Measurements from ENCODE around the gene ENPP1. TPM values are rescaled to one million over a fixed set of nuclear protein-coding genes. Genes with fewer than 3 reads are reported as not detected.

ENPP1 gene
- total RNA-seq, 1 experiment from 2014 or later, result 4.1 TPM

GRCh38 chr6:131773284-131773950 is 34.4 kb upstream of the ENPP1 start:
- Histone ChIP-seq H3F3A (ENCODE audit: insufficient read depth, low read depth) (no peaks in the 10 kb centered on the region), H3K9me3 (ENCODE audit: insufficient read depth, low read depth) (no peaks in the 10 kb centered on the region), H4K20me1 (ENCODE audit: insufficient read depth) (no peaks in the 10 kb centered on the region), H3K27ac (no peak overlapping the region), H2AFZ (no peak overlapping the region), H3K27me3 (ENCODE audit: insufficient read depth, low read depth) (no peaks in the 10 kb centered on the region), H3K4me2 (no peak overlapping the region), H3K36me3 (ENCODE audit: low read depth) (no peaks in the 10 kb centered on the region), H3K9me2 (ENCODE audit: insufficient read depth) (no peaks in the 10 kb centered on the region), H3K79me2 (ENCODE audit: low read depth) (no peaks in the 10 kb centered on the region), H3K4me1 (replicated peaks; ENCODE audit: insufficient read depth) (no peaks in the 10 kb centered on the region), H3K4me3 (no peak overlapping the region)
- TF ChIP-seq EZH2 (IDR thresholded peaks at IDR 0.05; ENCODE audit: low read depth), result no peak
- TF ChIP-seq, protein P1, sequence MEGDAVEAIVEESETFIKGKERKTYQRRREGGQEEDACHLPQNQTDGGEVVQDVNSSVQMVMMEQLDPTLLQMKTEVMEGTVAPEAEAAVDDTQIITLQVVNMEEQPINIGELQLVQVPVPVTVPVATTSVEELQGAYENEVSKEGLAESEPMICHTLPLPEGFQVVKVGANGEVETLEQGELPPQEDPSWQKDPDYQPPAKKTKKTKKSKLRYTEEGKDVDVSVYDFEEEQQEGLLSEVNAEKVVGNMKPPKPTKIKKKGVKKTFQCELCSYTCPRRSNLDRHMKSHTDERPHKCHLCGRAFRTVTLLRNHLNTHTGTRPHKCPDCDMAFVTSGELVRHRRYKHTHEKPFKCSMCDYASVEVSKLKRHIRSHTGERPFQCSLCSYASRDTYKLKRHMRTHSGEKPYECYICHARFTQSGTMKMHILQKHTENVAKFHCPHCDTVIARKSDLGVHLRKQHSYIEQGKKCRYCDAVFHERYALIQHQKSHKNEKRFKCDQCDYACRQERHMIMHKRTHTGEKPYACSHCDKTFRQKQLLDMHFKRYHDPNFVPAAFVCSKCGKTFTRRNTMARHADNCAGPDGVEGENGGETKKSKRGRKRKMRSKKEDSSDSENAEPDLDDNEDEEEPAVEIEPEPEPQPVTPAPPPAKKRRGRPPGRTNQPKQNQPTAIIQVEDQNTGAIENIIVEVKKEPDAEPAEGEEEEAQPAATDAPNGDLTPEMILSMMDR (conservative IDR thresholded peaks at IDR 0.05), result no peak
- intact Hi-C loops (cut with micrococcal nuclease; ENCODE audit: unreplicated experiment), result no loop called here
- DNase-seq, result no peak
- CTCF ChIA-PET, result no interaction called here
- no TSS peak for BruUV-seq (replicated peaks)
- POLR2A ChIA-PET (ENCODE audit: unreplicated experiment), result interaction anchor here (0.6 kb wide), 1 partner anchor 578 kb away, joined by 4 read pairs; no protein-coding TSS in a partner anchor

DNA sequence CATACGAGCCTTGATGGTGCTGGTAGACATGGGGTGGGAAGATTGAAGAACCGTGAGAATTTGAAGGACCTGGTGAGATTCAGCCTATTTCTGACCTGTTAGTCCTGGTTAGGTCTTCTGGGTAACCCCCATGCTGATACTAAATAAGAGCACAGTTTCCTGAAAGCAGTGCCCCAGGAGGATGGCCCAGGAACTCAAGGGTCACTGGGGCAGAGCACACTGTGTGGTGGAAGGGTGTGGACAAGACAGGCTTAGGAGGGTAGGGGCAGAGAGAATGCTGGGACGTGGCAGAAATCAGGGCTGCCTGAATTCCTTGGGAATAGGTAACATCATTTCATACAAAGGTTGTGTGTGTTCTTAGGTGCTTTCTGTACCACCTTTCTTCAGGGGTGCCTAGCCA is 31.9 kb upstream of the ENPP1 start:
- ChIA-PET POLR2A (ENCODE audit: unreplicated experiment) (no interaction called here), CTCF (no interaction called here)
- no TSS peak for BruUV-seq (replicated peaks)
- Histone ChIP-seq H3K4me3 (no peak overlapping the region), H2AFZ (no peak overlapping the region), H3K27me3 (ENCODE audit: insufficient read depth, low read depth) (no peaks in the 10 kb centered on the region), H3F3A (ENCODE audit: insufficient read depth, low read depth) (no peaks in the 10 kb centered on the region), H3K9me2 (ENCODE audit: insufficient read depth) (no peaks in the 10 kb centered on the region), H3K4me1 (replicated peaks; ENCODE audit: insufficient read depth) (no peaks in the 10 kb centered on the region), H3K4me2 (no peak overlapping the region), H3K27ac (no peak overlapping the region), H4K20me1 (ENCODE audit: insufficient read depth) (no peaks in the 10 kb centered on the region), H3K79me2 (ENCODE audit: low read depth) (no peaks in the 10 kb centered on the region), H3K9me3 (ENCODE audit: insufficient read depth, low read depth) (no peaks in the 10 kb centered on the region), H3K36me3 (ENCODE audit: low read depth) (no peaks in the 10 kb centered on the region)
- DNase-seq, result no peak
- TF ChIP-seq, protein P1 (conservative IDR thresholded peaks at IDR 0.05), result no peak
- TF ChIP-seq EZH2 (IDR thresholded peaks at IDR 0.05; ENCODE audit: low read depth), result no peak
- intact Hi-C loops (cut with micrococcal nuclease; ENCODE audit: unreplicated experiment), result no loop called here

DNA sequence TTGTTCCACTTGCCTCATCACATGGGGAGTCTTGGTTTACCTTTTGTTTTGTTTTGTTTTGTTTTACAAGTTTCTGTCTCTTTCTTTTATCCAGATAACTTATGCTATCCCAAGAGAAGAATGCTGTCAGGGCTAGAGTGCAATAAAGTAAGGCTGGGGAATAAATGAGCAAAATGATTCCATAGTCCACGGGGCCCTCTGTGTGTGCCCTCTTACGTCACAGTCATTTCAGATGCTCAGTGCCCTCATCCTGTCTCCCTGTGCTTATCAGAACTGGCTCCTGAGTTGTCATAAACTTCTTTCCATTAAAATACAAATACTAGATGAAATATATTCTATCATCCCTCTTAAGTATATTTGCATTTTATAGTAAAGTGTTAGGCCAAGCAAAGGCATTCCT is 30.8 kb upstream of the ENPP1 start:
- Histone ChIP-seq H3K4me3 (no peak overlapping the region), H2AFZ (no peak overlapping the region), H3K9me3 (ENCODE audit: insufficient read depth, low read depth) (no peaks in the 10 kb centered on the region), H3K4me1 (replicated peaks; ENCODE audit: insufficient read depth) (no peaks in the 10 kb centered on the region), H3K36me3 (ENCODE audit: low read depth) (no peaks in the 10 kb centered on the region), H3K27me3 (ENCODE audit: insufficient read depth, low read depth) (no peaks in the 10 kb centered on the region), H3K4me2 (no peak overlapping the region), H4K20me1 (ENCODE audit: insufficient read depth) (no peaks in the 10 kb centered on the region), H3K9me2 (ENCODE audit: insufficient read depth) (no peaks in the 10 kb centered on the region), H3K27ac (no peak overlapping the region), H3F3A (ENCODE audit: insufficient read depth, low read depth) (no peaks in the 10 kb centered on the region), H3K79me2 (ENCODE audit: low read depth) (no peaks in the 10 kb centered on the region)
- intact Hi-C loops (cut with micrococcal nuclease; ENCODE audit: unreplicated experiment), result no loop called here
- ChIA-PET POLR2A (ENCODE audit: unreplicated experiment) (no interaction called here), CTCF (no interaction called here)
- no peak for TF ChIP-seq EZH2 (IDR thresholded peaks at IDR 0.05; ENCODE audit: low read depth)
- no peak for DNase-seq
- BruUV-seq (replicated peaks), result no TSS peak

GRCh38 chr6:131778169-131778568 is 29.7 kb upstream of the ENPP1 start:
- H3K4me2 ChIP-seq, result no peak overlapping the region
- ChIA-PET POLR2A (ENCODE audit: unreplicated experiment) (no interaction called here), CTCF (no interaction called here)
- H3K9me3 ChIP-seq (ENCODE audit: insufficient read depth, low read depth), result no peaks in the 10 kb centered on the region
- no peaks in the 10 kb centered on the region for H3K4me1 ChIP-seq (replicated peaks; ENCODE audit: insufficient read depth)
- H3K79me2 ChIP-seq (ENCODE audit: low read depth), result no peaks in the 10 kb centered on the region
- H3K4me3 ChIP-seq, result no peak overlapping the region
- no TSS peak for BruUV-seq (replicated peaks)
- no peak overlapping the region for H2AFZ ChIP-seq
- H3F3A ChIP-seq (ENCODE audit: insufficient read depth, low read depth), result no peaks in the 10 kb centered on the region
- intact Hi-C loops (cut with micrococcal nuclease; ENCODE audit: unreplicated experiment), result no loop called here
- H3K27me3 ChIP-seq (ENCODE audit: insufficient read depth, low read depth), result no peaks in the 10 kb centered on the region
- H4K20me1 ChIP-seq (ENCODE audit: insufficient read depth), result no peaks in the 10 kb centered on the region
- H3K36me3 ChIP-seq (ENCODE audit: low read depth), result no peaks in the 10 kb centered on the region
- no peak for DNase-seq
- no peak for TF ChIP-seq EZH2 (IDR thresholded peaks at IDR 0.05; ENCODE audit: low read depth)
- TF ChIP-seq, protein P1 (conservative IDR thresholded peaks at IDR 0.05), result no peak
- no peaks in the 10 kb centered on the region for H3K9me2 ChIP-seq (ENCODE audit: insufficient read depth)
- no peak overlapping the region for H3K27ac ChIP-seq
